A673 (cell line): Measurements from ENCODE around the gene MYH10. TPM values are rescaled to one million over a fixed set of nuclear protein-coding genes. Genes with fewer than 3 reads are reported as not detected.

Experiments
- BruUV-seq: library from RNA; stranded (reverse); fragments of 400-500 nt; replicated peaks from 2 replicates; lab custom pipeline; 2021; lab: Mats Ljungman, UMichigan
- CTCF ChIA-PET: fragments of 300-600 bp; sonication (Branson Sonifier 250); formaldehyde crosslinking; loops from one replicate; lab custom pipeline; 2022; ENCODE audit warnings: antibody characterized with exemption; lab: Charles Lee
- POLR2A ChIA-PET: fragments of 300-600 bp; sonication (Branson Sonifier 250); formaldehyde crosslinking; loops from one replicate; lab custom pipeline; 2022; ENCODE audit warnings: antibody characterized with exemption; ENCODE audit not compliant: low non-redundant PET; lab: Charles Lee
- DNase-seq: peaks from one replicate; pipeline ENCODE4 v3.0.0-alpha.2; 2015; ENCODE audit warnings: low spot score
- H3K27ac ChIP-seq: fragments of 200-600 bp; sonication (generic); 2 replicates; pipeline ENCODE4 v1.5.1; 2016; ENCODE audit warnings: mixed run types, low read depth, mild to moderate bottlenecking, mixed read lengths, antibody characterized with exemption, low read length; ENCODE audit not compliant: poor library complexity, severe bottlenecking
- H3K27me3 ChIP-seq: fragments of 200-600 bp; sonication (generic); replicated peaks from 2 replicates; pipeline ENCODE4 v1.6.1; 2017; ENCODE audit warnings: mixed run types, low read depth, mild to moderate bottlenecking, mixed read lengths, antibody characterized with exemption, low read length; ENCODE audit not compliant: insufficient read depth, poor library complexity
- H3K36me3 ChIP-seq: fragments of 200-600 bp; sonication (generic); 2 replicates; pipeline ENCODE4 v1.6.1; 2016; ENCODE audit warnings: mixed run types, mild to moderate bottlenecking, mixed read lengths, antibody characterized with exemption, low read length; ENCODE audit not compliant: insufficient read depth, poor library complexity, severe bottlenecking
- H3K4me1 ChIP-seq: fragments of 200-600 bp; sonication (generic); 2 replicates; pipeline ENCODE4 v1.6.1; 2017; ENCODE audit warnings: mixed run types, mild to moderate bottlenecking, mixed read lengths, antibody characterized with exemption, low read length; ENCODE audit not compliant: insufficient read depth, poor library complexity, severe bottlenecking
- H3K4me3 ChIP-seq: fragments of 200-600 bp; sonication (generic); 2 replicates; pipeline ENCODE4 v1.5.1; 2016; ENCODE audit warnings: low read depth, mixed run types, mild to moderate bottlenecking, mixed read lengths, low read length; ENCODE audit not compliant: poor library complexity, severe bottlenecking
- H3K9me3 ChIP-seq: fragments of 200-600 bp; sonication (generic); 2 replicates; pipeline ENCODE4 v1.6.1; 2016; ENCODE audit warnings: mixed run types, low read depth, mild to moderate bottlenecking, mixed read lengths, antibody characterized with exemption, low read length; ENCODE audit not compliant: poor library complexity, severe bottlenecking
- EZH2 ChIP-seq: fragments of 200-600 bp; sonication (generic); IDR thresholded peaks from 2 replicates; pipeline ENCODE4 v1.6.1; 2017; ENCODE audit warnings: borderline replicate concordance, low read depth, mild to moderate bottlenecking, mixed read lengths, antibody characterized with exemption, low read length; ENCODE audit not compliant: poor library complexity, severe bottlenecking
- intact Hi-C: fragments of 100-400 bp; cut with micrococcal nuclease; formaldehyde crosslinking; loops from one replicate; pipeline ENCODE4 v1.10.0; 2022; ENCODE audit not compliant: unreplicated experiment
- total RNA-seq: library from RNA; stranded (reverse); gene quantifications from 2 replicates; pipeline ENCODE4 v1.2.3, GENCODE V29; 2021
- TF ChIP-seq, protein P1 (sequence below): fragments of 300-800, 200-600 bp; sonication (generic); conservative IDR thresholded peaks from 2 replicates; pipeline ENCODE4 v1.5.1; 2017; ENCODE audit warnings: low read depth, mild to moderate bottlenecking, antibody characterized with exemption, low read length, moderate library complexity, mixed read lengths

Gene MYH10
- total RNA-seq, 1 experiment from 2014 or later: 129 TPM

DNA sequence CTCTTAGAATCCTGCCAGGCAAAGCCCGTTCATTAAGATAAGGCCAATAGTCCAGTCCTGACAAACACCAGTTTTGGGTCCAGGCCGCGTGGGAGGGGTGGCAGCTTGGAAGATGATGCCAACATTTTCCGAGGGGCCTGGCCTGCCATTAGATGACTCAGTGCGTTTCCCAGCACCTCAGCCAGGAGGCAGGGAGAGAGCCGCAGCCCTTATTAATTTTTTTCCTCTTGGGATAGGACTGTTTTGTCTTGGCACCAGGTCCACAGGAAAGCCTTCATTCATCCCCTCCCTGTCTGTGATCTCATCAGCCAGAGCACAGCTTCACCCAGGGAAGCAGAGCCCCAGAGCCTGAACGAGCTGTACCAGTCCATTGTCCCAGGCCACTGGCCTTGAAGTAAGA lies 199.6 kb downstream of the MYH10 start:
- Histone ChIP-seq H3K27ac (no peak overlapping the region), H3K36me3 (no peaks in the 10 kb centered on the region), H3K4me1 (no peaks in the 10 kb centered on the region), H3K4me3 (no peak overlapping the region), H3K27me3 (no peaks in the 10 kb centered on the region), H3K9me3 (no peaks in the 10 kb centered on the region)
- no TSS peak for BruUV-seq
- POLR2A ChIA-PET: no interaction called here
- CTCF ChIA-PET: no interaction called here
- DNase-seq: peak; percentile 9
- intact Hi-C loops: no loop called here
- TF ChIP-seq, protein P1, sequence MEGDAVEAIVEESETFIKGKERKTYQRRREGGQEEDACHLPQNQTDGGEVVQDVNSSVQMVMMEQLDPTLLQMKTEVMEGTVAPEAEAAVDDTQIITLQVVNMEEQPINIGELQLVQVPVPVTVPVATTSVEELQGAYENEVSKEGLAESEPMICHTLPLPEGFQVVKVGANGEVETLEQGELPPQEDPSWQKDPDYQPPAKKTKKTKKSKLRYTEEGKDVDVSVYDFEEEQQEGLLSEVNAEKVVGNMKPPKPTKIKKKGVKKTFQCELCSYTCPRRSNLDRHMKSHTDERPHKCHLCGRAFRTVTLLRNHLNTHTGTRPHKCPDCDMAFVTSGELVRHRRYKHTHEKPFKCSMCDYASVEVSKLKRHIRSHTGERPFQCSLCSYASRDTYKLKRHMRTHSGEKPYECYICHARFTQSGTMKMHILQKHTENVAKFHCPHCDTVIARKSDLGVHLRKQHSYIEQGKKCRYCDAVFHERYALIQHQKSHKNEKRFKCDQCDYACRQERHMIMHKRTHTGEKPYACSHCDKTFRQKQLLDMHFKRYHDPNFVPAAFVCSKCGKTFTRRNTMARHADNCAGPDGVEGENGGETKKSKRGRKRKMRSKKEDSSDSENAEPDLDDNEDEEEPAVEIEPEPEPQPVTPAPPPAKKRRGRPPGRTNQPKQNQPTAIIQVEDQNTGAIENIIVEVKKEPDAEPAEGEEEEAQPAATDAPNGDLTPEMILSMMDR: no peak
- no peak for TF ChIP-seq EZH2

DNA sequence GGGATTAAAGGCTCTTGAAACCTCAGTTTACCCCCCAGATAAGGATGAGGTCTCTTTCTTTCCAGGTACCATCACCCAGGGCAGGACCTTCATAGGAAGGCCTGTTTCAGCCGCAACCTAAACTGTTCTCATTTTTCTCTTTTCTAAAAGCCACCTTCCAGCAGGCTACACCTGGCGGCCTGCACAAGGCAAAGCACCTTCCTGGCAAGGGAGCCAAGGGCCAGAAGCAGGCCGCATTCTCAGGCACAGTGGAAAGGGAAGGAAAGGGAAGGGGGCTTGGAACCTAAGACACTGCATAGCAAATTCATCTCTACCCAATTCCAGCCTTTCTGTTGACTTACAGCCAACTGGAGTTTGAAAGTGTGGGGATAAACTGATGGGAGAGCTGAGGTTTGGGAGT lies 203.7 kb downstream of the MYH10 start:
- Histone ChIP-seq H3K9me3 (no peaks in the 10 kb centered on the region), H3K27me3 (no peaks in the 10 kb centered on the region), H3K27ac (no peak overlapping the region), H3K36me3 (no peaks in the 10 kb centered on the region), H3K4me1 (no peaks in the 10 kb centered on the region), H3K4me3 (no peak overlapping the region)
- POLR2A ChIA-PET: no interaction called here
- DNase-seq: no peak
- no TSS peak for BruUV-seq
- CTCF ChIA-PET: no interaction called here
- TF ChIP-seq, protein P1: no peak
- TF ChIP-seq EZH2: no peak
- intact Hi-C loops: no loop called here

- H3K9me3 ChIP-seq: no peaks in the 10 kb centered on the region
- no peak overlapping the region for H3K4me3 ChIP-seq
- no peaks in the 10 kb centered on the region for H3K4me1 ChIP-seq
- no peak for TF ChIP-seq EZH2
- TF ChIP-seq, protein P1: no peak
- POLR2A ChIA-PET: no interaction called here
- intact Hi-C loops: no loop called here
- H3K36me3 ChIP-seq: no peaks in the 10 kb centered on the region
- no peak for DNase-seq
- no peak overlapping the region for H3K27ac ChIP-seq
- BruUV-seq: no TSS peak
- no peaks in the 10 kb centered on the region for H3K27me3 ChIP-seq
- CTCF ChIA-PET: interaction anchor here (0.6 kb wide), 1 partner anchor 347 kb away, joined by 7 read pairs; no protein-coding TSS in a partner anchor
Measured at GRCh38 chr17:8426094-8426720, 204.3 kb downstream of the MYH10 start.

Other genes with a start within 250 kb of the MYH10 start
- gene RPL26, start 247.5 kb downstream of the MYH10 start, total RNA-seq: 1,604 and 1,668 TPM in 2 replicates
- not detected in 2 replicates for gene RNF222, start 232.9 kb downstream of the MYH10 start, total RNA-seq
- gene NDEL1, start 194.8 kb downstream of the MYH10 start, total RNA-seq: 71.1 and 76.5 TPM in 2 replicates
- 0.28 TPM in 1 of 2 replicates, not detected in the other for gene CCDC42, start 114.1 kb upstream of the MYH10 start, total RNA-seq
- gene SPDYE4, start 127.8 kb upstream of the MYH10 start, total RNA-seq: not detected in 2 replicates
- not detected in 2 replicates for gene MFSD6L, start 168.6 kb upstream of the MYH10 start, total RNA-seq
- gene PIK3R6, start 236.9 kb upstream of the MYH10 start, total RNA-seq: 0.13 TPM in 1 of 2 replicates, not detected in the other